GM12891 (cell line): ENCODE measurements around the gene FITM2.

Experiments used
- POLR2A ChIP-seq: IDR thresholded peaks from 2 replicates; pipeline ENCODE4 v1.6.1; 2011; ENCODE audit warnings: low read depth, low read length, control low read depth
- POLR2AphosphoS5 ChIP-seq: IDR thresholded peaks from 2 replicates; pipeline ENCODE4 v1.6.1; 2011; ENCODE audit warnings: low read depth, low read length, control low read depth
- TAF1 ChIP-seq: IDR thresholded peaks from 2 replicates; pipeline ENCODE4 v1.6.1; 2011; ENCODE audit warnings: low read depth, low read length, control low read depth

DNA sequence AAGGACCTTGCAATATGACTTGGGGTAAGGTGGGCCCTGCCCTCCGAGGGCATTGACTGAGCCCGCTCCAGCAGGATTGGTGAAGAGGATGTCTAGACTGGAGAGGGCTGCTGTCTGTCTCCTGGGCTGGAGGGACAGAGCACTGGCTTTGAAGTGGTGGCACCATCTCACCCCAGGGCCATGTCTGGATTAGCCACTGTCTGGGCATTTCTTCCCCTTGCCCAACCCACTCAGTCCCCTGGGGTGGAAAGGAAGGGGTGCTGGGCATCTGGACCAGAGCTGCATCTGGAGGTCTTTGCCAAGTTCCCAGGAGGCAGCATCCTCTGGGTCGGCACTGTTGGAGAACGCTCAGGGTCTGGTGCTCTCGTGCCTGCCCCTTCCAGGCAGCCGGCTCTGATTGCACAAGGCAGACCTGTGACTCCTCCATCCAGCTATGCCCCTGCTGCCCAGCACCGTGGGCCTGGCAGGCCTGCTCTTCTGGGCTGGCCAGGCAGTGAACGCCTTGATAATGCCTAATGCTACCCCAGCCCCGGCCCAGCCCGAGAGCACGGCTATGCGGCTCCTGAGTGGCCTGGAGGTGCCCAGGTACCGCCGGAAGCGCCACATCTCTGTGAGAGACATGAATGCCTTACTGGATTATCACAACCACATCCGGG lies 25.9 kb upstream of the FITM2 start, which contains the start of gene R3HDML:
- TF ChIP-seq TAF1, result no peak
- no peak for TF ChIP-seq POLR2A
- no peak for TF ChIP-seq POLR2AphosphoS5
